ENCODE results near the gene EPHA7.

The EPHA7 gene

DNA sequence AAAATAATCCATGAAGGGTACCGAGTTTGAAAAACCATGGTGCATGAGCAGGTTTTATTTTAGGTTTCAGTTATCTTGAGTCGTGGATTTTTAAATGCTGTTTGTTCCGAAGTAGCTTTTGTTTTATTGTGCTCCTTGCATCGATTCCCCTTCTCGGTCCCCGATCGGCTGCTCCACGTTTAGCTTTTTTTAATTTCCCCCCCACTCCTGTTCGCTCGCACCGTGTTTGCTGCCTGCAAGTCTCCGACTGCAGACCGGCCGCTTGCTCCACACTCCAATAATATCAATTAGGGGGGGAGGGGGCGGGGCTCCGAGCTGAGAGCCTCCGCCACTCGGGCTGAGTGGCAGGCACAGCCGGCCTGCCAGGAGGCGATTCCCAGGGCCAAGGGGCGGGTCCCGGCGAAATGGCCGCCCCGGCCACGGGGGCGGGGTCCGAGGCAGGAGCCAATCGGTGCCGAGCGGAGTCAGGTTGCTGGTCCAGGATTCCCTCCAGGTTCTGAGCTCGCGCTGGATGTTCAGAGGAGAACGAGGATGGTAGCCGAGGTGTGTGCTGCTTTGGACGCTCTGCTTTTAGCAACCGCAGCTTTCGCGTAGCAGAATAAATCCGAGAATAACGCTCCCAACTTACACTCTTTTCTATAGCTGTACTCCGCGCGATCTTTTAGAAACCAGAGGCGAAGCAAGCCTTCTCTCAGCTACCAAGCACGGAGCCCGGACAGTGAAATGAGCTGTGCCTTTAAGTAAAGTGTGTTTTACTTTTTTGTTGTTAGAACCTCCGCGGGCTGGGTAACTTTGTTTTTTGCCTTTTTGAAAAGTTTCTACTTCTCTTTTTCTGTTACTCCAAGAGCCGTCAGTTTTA, at the start of gene EPHA7:
Gene EPHA7, minus strand, starts transcription at position 256 of the 859 bp plus-strand sequence. Its CDS starts 218 bp downstream, at position 38.
- peak; percentile 51 for DNase-seq

DNA sequence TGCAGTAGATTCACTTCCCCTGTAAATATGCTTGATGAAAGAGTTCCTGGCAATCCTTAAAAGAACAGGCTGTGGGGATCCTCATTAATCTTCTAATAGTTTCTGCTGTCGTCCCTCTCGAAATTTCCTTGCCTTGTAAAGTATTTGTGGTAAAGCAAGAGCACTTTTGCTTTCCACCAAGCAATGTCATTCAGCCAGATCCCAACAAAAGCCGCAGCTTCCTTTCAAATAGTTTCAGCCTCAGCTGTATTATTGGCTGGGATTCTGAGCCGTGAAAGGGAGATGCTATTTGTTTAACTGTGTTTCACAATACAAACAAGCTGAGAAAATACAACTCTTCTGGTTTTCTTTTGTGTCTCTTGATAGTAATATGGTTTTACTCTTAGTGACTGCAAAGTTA, 48.9 kb upstream of the EPHA7 start:
- no peak for DNase-seq

DNA sequence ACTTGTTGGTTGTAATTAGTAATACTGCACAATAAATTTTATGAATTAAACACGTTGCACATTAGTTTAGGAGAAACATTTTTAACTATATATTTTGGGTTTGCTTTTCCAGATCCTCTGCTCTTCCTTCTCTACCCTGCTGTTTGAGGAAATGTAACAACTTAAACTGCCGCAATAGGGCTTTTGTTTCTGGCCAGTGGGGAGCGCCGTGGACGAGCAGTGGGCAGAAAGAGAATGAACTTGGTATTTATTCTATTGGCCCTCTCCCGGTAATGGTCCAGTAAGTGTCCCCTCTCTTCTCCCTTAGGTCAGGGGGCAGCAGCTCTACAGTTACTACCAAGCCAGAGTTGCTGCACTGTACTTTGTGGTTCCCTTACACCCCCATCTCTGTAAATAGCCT, 35.2 kb upstream of the EPHA7 start:
- no peak for DNase-seq

DNA sequence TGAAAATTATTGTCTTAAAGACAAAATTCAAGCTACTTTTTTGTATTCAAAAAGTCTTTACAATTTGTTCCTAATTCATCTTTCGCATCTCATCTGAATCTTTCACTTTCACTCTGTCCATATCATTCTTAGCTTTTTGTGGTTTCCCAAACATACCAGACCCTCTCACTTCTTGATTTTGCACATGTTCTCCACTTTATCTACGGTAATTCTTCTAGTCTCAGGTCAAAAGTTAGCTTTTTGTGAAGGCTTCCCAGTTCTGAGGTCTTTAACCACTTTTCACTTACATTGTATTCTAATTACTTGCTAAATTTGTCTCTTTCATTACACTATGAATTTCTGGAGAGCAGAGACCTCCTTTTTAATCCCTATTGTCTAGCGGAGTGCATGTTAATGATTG, 34.6 kb upstream of the EPHA7 start:
- DNase-seq, result no peak

DNA sequence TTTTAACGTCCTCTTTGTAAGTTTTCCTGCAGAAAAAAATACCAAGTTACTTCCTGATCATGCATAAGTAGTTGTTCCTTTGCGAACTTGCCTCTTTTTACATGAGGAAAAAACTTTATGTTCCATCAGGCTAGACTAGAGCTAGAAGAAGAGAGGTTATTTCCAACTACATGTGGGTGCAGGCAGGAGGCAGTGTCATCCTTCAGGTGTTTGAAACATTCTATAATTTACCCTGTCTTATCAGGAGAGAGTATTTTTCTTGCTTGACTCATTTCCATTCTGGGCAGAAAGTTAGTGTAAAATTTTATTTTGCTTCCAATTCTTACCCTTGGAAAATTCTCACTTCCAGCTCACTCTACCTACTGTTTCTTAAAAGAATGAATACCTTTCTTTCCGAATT, 28.5 kb upstream of the EPHA7 start:
- no peak for DNase-seq

DNA sequence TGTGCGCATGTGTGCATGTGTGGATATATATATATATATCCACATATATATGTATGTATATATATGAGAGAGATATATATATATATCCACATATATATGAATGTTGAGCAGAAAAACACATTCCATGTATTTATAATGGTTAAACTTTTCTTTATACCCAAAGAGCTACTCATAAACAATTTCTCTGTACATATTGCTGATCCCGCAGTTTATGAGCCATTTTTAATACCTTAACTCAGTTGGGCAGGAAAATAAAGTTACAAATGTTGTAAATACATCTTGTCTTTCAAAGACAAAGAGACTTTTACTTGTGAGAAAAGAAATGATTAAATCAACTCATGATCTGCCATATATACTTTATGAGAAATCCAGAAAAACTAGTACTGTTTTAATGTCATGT, 18.1 kb upstream of the EPHA7 start:
- no peak for DNase-seq

DNA sequence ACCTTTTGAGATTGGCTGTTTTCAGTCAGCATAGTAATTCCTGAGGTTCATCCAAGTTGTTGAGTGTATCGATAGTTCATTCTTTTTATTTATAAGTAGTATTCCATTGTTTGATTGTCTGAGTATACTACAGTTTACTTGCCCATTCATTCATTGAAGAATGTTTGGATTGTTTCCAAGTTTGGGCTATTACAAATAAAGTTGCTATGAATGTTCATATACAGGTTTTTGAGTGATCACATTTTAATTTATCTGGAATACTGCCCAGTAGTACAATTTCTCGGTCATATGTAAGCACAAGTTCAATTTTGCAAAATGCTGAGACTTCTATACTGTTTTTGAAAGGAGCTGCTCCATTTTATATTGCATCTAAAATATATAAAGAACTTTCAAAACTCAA, 14.2 kb upstream of the EPHA7 start:
- no peak for DNase-seq

DNA sequence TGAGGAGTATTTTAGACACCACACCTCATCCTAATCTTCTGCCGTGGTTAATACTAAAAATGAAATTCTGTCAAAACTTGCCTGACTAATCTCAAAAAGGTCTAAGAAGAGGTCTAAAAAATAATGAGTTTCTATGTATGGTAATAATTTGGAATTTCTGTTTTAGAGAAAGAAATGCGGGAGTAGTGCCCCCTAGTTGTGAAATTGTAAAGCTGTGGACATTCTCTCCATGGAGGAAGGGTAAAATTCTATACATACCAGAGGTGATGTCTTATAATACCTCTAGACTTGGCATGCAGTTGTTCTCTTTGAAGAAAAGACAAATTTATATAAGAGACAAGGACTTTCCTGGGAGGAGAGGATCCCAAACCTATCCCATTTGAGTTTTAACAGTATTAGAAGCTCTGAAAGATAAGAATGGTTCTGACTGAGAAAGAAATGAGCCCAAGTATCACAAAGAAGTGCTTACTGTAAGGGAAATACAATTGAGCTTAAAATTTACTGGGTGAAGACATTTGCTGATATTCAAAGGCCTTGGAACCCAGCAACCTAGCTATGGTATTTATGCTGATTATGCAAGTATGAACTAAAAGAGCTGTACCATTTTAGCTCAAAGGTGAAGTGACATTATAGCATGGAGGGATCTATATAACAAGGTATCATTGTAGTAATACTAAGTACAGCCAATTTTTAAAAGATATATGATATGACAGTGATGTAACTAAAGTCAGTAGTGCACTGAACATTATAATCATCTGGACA, 5.1 kb upstream of the EPHA7 start:
- DNase-seq, result peak; percentile 12

DNA sequence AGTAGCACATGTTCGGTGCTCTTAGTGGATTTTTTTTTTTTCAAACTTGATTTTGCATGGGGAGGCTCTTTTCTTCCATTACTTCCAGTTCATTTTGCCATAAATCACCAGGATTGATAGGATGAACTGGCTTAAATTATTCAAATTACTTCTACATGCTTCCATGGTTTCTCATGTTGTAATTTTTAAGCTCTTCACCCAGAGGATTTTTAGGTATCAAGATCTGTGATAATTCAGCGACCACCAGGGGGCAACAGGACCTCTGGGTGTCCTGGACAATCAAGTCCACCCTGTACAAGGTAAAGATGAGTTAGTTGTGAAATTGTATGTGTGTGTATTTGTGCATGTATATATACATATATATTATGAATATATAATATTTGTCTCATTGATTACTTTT, 4.2 kb upstream of the EPHA7 start:
- DNase-seq, result peak; percentile 49

DNA sequence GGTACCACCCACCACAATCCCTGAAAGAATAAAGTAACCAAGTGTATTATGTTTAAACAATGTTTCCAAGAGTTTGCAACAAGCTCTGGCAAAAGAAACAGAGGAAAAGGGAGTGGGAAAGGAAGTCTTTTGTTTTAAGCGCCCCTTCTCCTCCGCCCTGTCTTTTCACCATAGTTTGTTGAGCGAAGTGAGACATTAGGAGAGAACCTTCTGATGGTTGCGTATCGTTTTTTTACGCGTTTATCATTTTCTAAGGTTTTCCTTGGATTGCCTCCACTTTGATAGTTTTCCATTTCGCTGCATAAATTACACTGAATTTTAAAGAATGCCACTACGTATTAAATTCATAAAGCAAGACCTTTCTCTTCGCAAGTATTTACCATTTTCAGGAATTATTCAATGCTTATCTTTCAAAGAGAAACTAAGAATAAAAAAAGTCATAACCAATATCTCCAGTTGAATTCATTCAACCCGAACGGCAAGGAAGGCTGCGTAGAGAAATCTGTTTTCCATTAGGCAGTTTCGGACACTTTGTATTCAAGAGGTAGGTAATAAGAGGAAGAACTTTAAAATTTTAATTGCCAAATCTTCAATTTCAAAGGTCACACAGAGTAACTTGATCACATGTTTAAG, 920 bp upstream of the EPHA7 start:
- DNase-seq, result no peak

DNA sequence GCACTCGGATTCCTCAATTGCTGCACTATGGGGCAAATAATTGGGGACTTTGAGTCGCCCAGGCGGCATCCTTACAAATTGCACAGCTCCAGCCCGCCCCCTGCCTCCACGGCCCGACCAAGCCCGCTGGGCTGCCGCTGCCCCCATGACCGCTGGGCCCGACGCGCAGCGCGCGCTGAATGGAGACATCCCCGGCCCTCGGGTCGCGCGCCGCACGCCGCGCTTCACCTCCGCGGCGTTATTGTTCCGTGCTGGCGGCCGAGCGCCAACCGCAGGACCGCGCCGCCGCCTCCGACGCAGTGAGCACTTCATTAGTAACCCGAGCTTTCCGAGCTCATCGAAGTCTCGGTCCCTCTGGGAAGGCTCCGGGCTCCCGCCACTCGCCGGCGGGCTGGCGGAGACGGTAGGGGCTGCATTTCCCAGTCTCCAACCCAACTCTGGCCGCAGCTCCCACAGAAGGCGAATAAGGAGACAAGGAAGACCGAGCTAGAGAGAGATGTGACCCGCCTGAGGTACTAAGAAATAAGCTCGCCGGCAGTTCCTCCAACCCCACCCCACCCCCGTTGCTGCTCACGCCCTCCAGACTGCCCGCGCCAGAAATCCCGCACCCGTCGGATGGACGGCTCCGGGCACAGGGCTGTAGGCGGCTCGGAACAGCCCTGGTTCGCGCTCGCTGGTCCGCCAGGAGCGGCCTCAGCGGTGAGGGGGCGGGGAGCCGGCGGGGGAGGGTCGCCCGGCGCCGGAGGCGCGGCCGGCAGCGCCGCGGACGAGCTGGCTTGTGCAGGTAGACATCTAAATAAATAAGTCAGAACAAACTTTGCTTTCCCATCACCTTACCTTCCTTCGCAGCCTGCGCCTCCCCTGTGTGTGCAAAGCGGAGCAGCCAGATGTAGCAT, 703 bp downstream of the EPHA7 start:
- no peak for DNase-seq

DNA sequence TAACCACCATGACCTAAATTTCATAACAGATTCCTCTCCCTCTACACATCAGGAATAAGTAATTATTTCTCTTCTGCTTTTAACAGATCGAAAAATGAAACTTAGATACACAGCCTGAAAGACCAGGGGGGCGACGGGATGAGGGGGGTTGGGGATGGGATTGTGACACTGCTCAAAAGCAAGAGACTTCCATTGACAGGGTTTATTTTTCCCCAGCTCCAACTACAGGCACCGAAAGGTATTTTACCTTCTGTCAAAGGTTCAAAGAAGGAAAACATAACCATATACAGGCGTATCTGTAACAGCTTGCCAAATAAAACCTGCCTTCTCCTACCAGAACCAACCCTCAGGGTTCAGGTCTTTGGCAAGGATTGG, 1.3 kb downstream of the EPHA7 start:
- DNase-seq, result no peak

DNA sequence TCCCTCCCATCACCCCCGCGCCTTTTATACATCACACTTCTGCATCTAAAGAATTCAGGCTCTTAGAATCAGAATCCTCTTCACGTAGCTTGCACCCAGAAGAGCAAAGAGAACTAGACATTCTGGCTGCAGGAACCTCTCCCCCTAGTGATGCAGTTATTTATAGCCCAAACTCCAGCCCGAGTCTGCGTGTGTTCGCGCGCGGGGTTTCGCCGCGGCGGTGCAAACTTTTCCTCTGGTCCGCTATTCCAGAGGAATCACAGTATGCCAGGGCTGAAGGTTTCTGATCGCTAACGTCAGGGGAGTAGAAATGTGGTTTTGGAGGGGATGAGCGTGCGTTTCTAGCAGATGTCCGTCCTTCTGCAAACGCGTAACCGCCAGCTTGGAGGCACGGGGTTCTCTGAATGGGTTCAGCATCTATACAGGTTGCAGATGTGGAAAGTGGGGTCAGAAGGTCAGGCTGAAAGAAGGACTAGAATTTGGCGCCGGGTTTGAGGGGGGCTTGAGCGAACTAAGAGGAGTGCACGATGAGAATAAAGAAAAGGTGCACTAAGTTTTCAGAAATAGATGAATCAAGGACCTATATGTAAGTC, 1.8 kb downstream of the EPHA7 start:
- no peak for DNase-seq

DNA sequence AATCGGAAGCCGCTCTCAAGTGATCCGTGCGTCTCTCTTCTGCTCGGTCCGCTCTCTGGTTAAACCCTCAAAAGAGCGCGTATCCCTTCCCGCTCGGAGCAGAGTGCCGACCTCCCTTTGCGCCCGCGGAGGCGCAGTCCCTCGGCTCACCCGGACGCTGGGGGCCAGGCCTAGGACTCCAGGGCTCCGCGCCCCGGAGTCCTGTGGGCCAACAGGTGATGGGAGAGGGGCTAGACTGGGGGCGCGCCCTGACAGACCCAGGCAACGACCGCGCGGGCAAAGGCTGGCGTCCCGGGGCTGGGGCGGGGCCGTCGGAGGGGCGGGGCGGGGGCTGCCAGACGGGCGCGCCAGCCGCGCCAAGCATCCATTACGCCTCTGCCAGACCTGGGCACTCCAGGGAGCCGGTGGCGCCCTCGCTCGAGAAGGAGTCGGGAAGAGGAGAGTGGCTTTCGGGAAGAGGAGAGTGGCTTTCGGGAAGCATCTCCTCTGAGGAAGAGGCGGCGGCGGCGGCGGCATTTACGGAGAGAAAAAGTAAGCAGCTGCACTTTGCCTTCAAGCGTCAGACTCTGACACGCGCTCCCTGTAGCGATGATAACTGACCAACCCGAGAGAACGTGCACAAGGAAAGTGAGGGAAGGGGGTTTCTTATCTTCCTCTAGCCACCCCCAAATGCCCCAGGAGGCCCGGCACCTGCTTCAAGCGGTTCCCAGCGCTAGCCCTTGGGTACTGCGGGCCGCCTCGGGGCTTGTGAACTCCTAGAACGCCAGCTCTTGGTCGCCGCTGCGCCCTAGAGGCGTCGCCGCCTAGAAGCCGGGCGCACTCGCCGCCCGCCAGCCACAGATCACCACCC, 2.6 kb downstream of the EPHA7 start:
- no peak for DNase-seq

DNA sequence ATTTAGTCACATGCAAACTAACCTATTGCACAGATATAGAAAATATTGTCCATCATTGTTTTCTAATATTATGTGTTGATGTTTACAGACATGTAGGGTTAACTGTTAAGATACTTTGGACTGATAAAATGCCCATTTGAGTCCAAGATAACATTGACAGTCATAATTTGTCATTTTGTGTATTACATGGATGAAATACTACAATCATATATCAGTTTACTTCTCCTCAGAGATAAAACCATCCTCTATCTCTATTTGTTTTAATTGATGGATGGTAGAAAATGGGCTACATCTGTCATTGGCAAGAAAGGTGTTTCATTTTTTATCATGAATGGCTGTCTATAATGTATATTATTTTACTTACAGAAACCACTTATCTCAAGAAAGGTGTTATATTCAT, 6.2 kb downstream of the EPHA7 start:
- no peak for DNase-seq

DNA sequence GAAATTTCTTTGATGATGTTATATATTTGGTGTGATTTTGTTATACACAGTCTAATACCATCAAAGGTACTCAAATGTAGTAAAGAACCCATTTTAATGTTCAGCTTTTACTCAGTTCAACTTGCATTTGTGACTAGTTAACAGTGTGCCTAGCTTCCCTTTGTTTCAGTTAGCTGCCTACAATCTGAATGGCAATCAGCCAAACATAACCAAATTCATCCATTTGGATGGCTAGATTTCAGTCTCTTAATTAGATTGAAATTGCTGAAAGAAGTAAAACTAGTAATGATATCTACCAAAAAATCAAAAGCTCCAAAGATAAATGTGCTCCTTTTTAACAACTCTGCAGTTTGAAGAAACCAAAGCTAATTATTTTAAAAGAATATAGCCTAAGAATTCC, 6.9 kb downstream of the EPHA7 start:
- DNase-seq, result no peak

DNA sequence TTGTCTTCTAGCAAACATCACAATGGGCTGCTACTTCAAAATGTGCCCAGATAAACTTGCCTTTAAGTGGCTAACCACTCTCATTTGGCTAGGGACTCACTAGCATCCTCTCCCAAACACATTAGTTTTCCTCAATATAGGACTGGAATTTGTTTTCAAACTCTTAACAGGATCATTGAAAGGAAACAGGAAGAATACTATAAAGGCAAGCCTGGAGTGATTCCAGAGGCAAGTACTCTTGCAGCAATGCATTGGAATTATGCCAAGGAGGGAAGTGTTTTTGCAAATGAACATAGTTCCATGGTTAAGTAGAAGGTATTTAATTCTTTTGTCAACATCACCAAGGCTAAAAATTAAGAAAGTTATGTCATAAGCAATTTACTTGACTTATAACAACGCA, 12.2 kb downstream of the EPHA7 start:
- DNase-seq, result no peak

DNA sequence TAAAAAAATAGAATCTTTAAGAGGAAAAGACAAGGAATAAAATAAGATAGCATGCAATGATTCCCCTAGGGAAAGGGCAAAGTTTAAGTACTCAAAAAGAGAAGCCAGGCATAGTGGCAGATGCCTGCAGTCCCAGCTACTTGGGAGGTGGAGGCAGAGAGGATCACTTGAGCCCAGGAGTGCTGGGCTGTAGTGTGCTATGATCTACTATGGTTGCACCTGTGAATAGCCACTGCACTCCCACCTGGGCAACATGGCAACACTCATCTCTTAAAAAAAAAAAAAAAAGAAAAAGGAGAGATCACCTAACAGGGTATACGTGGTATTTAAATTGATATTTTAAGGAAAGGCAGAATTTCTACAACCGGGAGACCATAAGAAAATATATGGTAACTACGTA, 16.0 kb downstream of the EPHA7 start:
- no peak for DNase-seq

DNA sequence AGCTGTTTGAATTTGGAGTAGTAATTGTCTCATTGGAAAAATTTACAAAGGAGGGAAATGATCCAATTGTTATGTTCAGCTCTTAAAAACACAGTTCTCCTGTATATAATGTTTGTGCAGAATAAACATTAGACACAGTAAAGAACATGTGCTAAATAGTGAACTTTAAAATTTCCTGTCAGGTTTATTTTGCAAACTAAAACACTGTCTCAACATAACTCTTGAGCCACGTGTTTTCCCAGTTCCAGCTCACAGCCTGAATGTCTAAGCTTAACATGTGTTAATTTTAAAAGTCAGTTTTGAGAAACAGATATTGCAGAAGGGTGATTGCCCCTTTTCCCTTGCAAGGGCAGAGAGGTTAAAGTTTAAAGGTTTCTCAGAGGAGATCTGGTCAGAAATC, 20.6 kb downstream of the EPHA7 start:
- DNase-seq, result no peak

DNA sequence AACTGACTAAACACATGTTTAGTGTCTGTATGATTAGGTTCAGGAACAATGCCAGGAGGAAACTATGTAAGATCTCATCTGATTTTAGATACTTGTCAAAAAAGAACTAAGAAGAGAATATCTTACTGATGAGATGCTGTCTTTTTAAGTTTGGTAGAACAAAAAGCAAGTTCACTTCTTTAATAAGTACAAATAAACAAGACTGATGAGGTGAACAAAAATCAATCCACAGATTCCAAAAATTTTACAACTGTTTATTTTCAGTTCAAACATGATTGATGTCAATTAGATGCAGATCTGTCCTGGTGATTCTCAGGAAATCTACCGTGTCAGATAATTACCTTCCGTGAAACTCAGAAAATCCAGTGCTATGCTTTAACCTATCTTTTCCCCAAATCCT, 24.9 kb downstream of the EPHA7 start:
- DNase-seq, result no peak

DNA sequence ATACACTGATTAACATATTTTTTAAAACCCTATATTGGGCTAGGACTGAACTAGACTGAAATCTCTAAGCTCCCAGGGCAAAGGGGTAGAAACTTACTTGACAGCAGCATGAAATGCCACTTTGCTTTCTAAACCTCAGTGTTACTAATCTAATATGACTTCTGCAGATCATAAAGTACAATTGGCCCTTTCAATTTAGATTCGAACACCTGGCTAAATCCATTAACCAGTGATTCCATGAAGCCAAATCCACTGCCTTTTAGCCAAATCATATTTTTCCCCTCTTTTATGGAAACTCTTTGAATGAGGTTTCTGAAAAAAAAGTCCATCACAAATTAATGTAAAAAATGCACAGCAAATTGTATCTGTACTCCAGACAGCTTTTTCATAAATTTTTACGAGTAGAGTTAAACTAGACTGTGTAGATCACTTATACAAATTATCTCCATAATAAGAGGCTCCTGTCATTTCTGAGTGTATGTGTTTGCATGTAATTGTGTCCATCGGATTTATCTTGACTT, 25.7 kb downstream of the EPHA7 start:
- DNase-seq, result no peak
